ENCODE measurements around the gene RTF1.

Gene RTF1

DNA sequence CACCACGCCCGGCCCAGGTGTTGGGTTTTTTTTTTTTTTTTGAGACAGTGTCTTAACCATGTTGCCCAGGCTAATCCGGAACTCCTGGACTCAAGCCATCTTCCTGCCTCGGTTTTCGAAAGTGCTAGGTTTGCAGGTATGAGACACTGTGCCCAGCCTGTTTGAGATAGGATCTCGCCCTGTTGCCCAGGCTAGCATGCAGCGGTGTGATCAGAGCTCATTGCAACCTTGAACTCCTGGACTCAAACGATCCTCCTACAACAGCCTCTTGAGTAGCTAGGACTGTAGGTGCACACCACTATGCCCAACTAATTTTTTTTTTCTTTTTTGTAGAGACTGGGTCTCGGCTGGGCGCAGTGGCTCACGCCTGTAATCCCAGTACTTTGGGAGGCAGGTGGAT is 56.5 kb downstream of the RTF1 start:
- TF ChIP-seq, protein P1, sequence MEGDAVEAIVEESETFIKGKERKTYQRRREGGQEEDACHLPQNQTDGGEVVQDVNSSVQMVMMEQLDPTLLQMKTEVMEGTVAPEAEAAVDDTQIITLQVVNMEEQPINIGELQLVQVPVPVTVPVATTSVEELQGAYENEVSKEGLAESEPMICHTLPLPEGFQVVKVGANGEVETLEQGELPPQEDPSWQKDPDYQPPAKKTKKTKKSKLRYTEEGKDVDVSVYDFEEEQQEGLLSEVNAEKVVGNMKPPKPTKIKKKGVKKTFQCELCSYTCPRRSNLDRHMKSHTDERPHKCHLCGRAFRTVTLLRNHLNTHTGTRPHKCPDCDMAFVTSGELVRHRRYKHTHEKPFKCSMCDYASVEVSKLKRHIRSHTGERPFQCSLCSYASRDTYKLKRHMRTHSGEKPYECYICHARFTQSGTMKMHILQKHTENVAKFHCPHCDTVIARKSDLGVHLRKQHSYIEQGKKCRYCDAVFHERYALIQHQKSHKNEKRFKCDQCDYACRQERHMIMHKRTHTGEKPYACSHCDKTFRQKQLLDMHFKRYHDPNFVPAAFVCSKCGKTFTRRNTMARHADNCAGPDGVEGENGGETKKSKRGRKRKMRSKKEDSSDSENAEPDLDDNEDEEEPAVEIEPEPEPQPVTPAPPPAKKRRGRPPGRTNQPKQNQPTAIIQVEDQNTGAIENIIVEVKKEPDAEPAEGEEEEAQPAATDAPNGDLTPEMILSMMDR (IDR thresholded peaks at IDR 0.05; ENCODE audit: unreplicated experiment in 3 of 3) = no peak
- H3K9me3 Mint-ChIP-seq = no peaks in the 10 kb centered on the region
- H3K27ac Mint-ChIP-seq = no peak overlapping the region
- H3K4me1 Mint-ChIP-seq = no peaks in the 10 kb centered on the region
- H3K4me3 Mint-ChIP-seq = no peak overlapping the region
- no peaks in the 10 kb centered on the region for H3K27me3 Mint-ChIP-seq (ENCODE audit: low read depth)
- H3K36me3 Mint-ChIP-seq (ENCODE audit: low read depth) = peaks cover 73% of the 10 kb centered on the region

DNA sequence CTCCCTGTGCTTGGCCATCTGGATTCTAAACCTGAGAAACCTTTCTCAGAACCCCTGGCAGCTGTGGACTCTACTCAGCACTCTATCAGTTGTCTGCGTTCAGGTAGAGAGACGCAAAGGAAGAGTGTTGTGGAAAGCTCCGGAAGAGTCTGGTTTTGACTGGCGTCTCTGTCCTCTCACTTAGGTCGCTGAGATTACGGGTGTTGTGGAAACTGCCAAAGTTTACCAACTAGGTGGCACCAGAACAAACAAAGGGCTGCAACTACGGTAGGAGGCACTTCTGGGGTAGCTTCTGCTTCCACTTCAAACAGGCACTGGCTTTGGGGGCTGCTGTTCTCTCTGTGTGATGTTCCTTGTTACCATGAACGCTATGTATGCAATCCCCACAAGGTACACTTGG is 57.5 kb downstream of the RTF1 start:
- Mint-ChIP-seq H3K4me3 (no peak overlapping the region), H3K27me3 (ENCODE audit: low read depth) (no peaks in the 10 kb centered on the region), H3K27ac (no peak overlapping the region), H3K4me1 (no peaks in the 10 kb centered on the region), H3K9me3 (no peaks in the 10 kb centered on the region), H3K36me3 (ENCODE audit: low read depth) (peaks cover 73% of the 10 kb centered on the region)
- TF ChIP-seq, protein P1 (IDR thresholded peaks at IDR 0.05; ENCODE audit: unreplicated experiment in 3 of 3) = no peak

DNA sequence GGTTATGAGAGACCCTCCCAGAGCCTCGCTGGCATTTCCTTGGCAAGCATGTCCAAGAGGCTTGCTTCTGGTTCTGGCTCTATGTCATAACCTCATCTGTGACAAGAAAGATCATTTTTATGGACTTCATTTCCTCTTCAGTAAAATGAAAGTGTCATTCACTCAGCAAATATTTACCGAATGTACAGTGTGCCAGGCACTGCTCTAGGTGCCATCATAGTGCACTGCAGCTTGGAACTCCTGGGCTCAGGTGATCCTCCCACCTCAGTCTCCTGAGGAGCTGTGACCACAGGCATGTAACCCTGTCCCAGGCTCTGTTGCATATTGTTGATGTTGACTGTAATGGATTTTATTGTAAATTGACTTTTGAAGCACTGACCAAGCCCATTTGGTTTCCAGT is 58.0 kb downstream of the RTF1 start:
- H3K9me3 Mint-ChIP-seq = no peaks in the 10 kb centered on the region
- H3K27ac Mint-ChIP-seq = no peak overlapping the region
- no peaks in the 10 kb centered on the region for H3K27me3 Mint-ChIP-seq (ENCODE audit: low read depth)
- no peaks in the 10 kb centered on the region for H3K4me1 Mint-ChIP-seq
- TF ChIP-seq, protein P1 (IDR thresholded peaks at IDR 0.05; ENCODE audit: unreplicated experiment in 3 of 3) = no peak
- no peak overlapping the region for H3K4me3 Mint-ChIP-seq
- H3K36me3 Mint-ChIP-seq (ENCODE audit: low read depth) = peaks cover 72% of the 10 kb centered on the region

DNA sequence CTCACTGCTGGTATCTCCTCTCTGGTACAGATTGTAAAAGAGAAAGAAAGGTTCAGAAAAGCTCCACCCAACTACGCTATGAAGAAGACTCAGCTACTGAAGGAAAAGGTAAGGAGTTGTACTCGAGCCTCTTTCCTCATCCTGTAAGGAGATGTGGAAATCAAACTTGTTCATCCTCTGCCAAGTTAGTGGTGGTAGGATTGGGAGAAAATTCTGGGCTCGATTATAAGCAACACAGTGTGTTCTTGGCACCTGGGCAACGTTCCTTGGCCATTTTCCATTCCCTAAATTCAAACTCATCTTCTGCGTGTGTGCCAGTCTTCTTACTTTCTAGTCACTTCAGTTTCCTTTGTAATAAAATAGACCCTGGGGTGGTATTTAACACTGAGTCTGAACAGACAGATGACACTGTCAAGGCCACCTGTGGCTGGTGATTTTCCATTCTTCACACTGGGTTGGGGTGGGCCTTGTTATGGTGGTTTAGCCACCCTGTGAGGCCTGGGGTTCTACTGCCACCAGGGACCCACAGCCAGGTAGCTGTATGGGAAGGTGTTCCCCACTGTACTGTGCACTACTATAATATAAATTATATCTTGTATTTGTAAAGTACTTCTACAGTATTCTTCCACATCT is 59.6 kb downstream of the RTF1 start:
- Mint-ChIP-seq H3K9me3 (no peaks in the 10 kb centered on the region), H3K4me1 (peaks cover 6% of the 10 kb centered on the region), H3K4me3 (no peak overlapping the region), H3K36me3 (ENCODE audit: low read depth) (peaks cover 74% of the 10 kb centered on the region), H3K27me3 (ENCODE audit: low read depth) (no peaks in the 10 kb centered on the region), H3K27ac (no peak overlapping the region)
- TF ChIP-seq, protein P1 (IDR thresholded peaks at IDR 0.05; ENCODE audit: unreplicated experiment in 3 of 3) = no peak

DNA sequence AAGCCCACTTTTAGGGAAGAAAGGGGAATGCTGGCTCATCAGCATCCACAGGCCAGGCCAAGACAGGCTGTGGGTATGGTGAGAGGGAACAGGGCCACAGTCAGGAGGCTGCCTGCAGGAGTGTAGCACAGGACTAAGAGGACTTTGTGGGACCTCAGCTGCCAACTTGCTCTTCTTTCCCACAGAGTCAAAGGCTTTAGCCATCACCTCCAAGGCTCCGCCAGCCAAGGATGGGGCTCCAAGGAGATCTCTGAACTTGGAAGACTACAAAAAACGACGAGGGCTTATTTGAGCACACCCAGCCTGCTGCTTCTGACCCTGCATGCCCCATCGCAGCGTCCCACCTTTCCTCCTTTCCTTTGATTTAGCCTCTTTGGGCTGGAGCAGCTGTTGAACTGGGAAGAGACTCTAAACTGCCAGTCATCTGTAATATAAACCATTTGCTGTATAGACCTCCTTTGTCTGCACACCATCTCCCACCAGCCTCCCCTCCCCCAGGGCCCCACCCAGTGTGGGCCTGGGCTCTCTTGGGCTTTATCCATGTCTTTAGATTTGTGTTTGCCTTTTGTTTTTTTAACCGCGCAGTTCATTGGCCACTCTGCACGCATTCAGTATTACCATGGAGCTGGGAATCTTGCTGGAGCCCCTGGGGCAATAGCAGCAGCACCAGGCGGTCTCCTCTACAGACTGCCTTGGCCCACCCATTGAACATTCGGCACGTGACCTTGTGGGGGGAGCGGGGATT is 63.7 kb downstream of the RTF1 start:
- TF ChIP-seq, protein P1 (IDR thresholded peaks at IDR 0.05; ENCODE audit: unreplicated experiment in 3 of 3) = no peak
- Mint-ChIP-seq H3K36me3 (ENCODE audit: low read depth) (peaks cover 82% of the 10 kb centered on the region), H3K27ac (peak overlapping the region in 1 of 3 experiments; percentile 33), H3K4me1 (peaks cover 6% of the 10 kb centered on the region), H3K9me3 (no peaks in the 10 kb centered on the region), H3K4me3 (no peak overlapping the region), H3K27me3 (ENCODE audit: low read depth) (peaks cover 3% of the 10 kb centered on the region)
